ENCODE results near the gene PRSS27. TPM values are rescaled to one million over a fixed set of nuclear protein-coding genes. Genes with fewer than 3 reads are reported as not detected.

Gene PRSS27
- total and polyA plus RNA-seq, 2 of the 8 experiments (the other 6 are each of a cell fraction or from before 2014, with no cell fraction given), result 1.3 to 7.5 TPM

DNA sequence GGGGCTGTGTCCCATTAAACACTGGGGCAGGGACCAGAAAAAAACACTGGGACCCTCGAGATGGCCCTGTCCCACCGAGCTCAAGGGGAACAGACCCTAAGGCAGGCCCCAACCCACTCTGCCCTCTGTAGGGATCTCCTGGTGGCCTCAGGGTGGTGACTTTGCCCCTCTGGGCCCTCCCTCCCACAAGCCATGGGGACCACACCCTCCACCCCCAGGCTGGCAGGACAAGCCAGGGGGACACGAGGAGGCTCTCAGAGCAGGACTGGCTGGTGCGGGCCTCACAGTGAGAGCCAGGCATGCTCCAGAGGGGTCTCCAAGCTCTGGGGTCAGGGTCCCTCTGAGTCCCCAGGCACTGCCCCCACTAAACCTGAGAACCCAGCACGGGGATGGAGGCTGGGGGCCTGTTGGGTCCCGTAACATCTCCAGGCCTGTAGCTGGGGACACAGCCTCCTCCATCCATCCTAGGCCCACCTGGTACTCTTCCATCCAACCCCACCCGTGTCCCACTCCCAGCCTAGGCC, 17.9 kb upstream of the PRSS27 start:
- Histone ChIP-seq H2AFZ (ENCODE audit: low read length) (no peak overlapping the region), H2AK5ac (ENCODE audit: low read depth, low read length) (no peak overlapping the region), H3K27me3 (replicated peaks in 1 of 4; ENCODE audit: control insufficient read depth in 3 of 4, extremely low read depth in 1 of 4, insufficient read depth in 3 of 4, low read length in 3 of 4) (no peaks in the 10 kb centered on the region), H3K56ac (replicated peaks; ENCODE audit: insufficient read length, low read depth, low read length) (no peak overlapping the region), H4K8ac (ENCODE audit: extremely low read depth, insufficient read depth, low read length) (no peak overlapping the region), H3K4ac (replicated peaks; ENCODE audit: insufficient read length, low read depth, low read length) (no peak overlapping the region), H3K4me2 (ENCODE audit: insufficient read depth in 1 of 2, low read depth in 2 of 2, low read length in 2 of 2) (no peak overlapping the region), H2BK12ac (ENCODE audit: low read depth, low read length) (no peak overlapping the region), H3K36me3 (ENCODE audit: control insufficient read depth in 2 of 4, insufficient read depth in 4 of 4, low read length in 3 of 4) (no peaks in the 10 kb centered on the region), H3K79me1 (ENCODE audit: low read depth, low read length) (no peaks in the 10 kb centered on the region), H3K9ac (replicated peaks in 1 of 4; ENCODE audit: extremely low read depth in 1 of 4, low read depth in 3 of 4, low read length in 3 of 4) (no peak overlapping the region), H3K79me2 (ENCODE audit: control insufficient read depth in 1 of 2, insufficient read depth in 2 of 2, low read length in 2 of 2) (no peaks in the 10 kb centered on the region), H3K18ac (ENCODE audit: extremely low read depth, low read length) (no peak overlapping the region), H3K23ac (ENCODE audit: insufficient read length) (no peak overlapping the region), H2BK15ac (ENCODE audit: low read length) (no peak overlapping the region), H3K14ac (ENCODE audit: insufficient read length) (no peak overlapping the region), H4K91ac (replicated peaks; ENCODE audit: insufficient read length, low read length) (no peak overlapping the region), H2BK5ac (ENCODE audit: low read depth, low read length) (no peak overlapping the region), H3K27ac (ENCODE audit: low read depth, low read length) (no peak overlapping the region), H4K5ac (ENCODE audit: insufficient read length, low read depth, low read length) (no peak overlapping the region), H4K20me1 (replicated peaks in 1 of 2; ENCODE audit: control insufficient read depth in 1 of 2, insufficient read depth in 2 of 2, low read length in 2 of 2) (peaks cover 0 to 1% of the 10 kb centered on the region in 2 experiments), H2BK20ac (ENCODE audit: low read length) (no peak overlapping the region), H2BK120ac (replicated peaks; ENCODE audit: low read depth, low read length) (no peak overlapping the region), H3K9me3 (ENCODE audit: insufficient read depth in 2 of 2, low read depth in 1 of 2, low read length in 1 of 2) (no peaks in the 10 kb centered on the region), H3K4me3 (ENCODE audit: extremely low read depth in 1 of 4, insufficient read depth in 2 of 4, low read depth in 3 of 4, low read length in 4 of 4) (no peak overlapping the region), H3K4me1 (replicated peaks in 1 of 4; ENCODE audit: control insufficient read depth in 3 of 4, insufficient read depth in 4 of 4, low read length in 3 of 4) (peaks cover 0 to 3% (median 0%) of the 10 kb centered on the region in 4 experiments; a peak in 4 of 7 replicates), H3K23me2 (ENCODE audit: low read depth, low read length) (no peaks in the 10 kb centered on the region)
- 75% methylated on average over 6 of the region's 7 CpGs; no CpG with 5 or more reads in 1 of the 2 experiments for WGBS, 2 experiments (ENCODE audit: extremely low coverage in 1 of 2, insufficient coverage in 1 of 2, insufficient read length in 1 of 2, insufficient replicate concordance in 2 of 2, low coverage in 1 of 2, low lambda C conversion rate in 2 of 2, missing lambda C conversion rate in 1 of 2)
- ChIA-PET POLR2A (ENCODE audit: partially characterized antibody) (interaction anchor here (0.9 to 8.0 kb wide), 5 partner anchors 13 to 35 kb away, joined by 4 to 96 read pairs (median 6); partner anchors contain the start of gene SRRM2), CTCF (ENCODE audit: partially characterized antibody) (interaction anchor here (0.6 to 1.3 kb wide), 2 partner anchors 12 to 58 kb away, joined by 4 read pairs; no protein-coding TSS in a partner anchor)
- no peak for FAIRE-seq
- no peak for DNase-seq (ENCODE audit: low read depth in 1 of 2, low spot score in 2 of 2)
- no peak for TF ChIP-seq RAD21 (IDR thresholded peaks at IDR 0.05 in 1 of 2, conservative IDR thresholded peaks at IDR 0.05 in 1 of 2; ENCODE audit: low read depth in 2 of 2, low read length in 2 of 2)
- TF ChIP-seq CTBP2 (IDR thresholded peaks at IDR 0.05; ENCODE audit: borderline replicate concordance, insufficient read depth, insufficient read length, low read length), result no peak
